Pancreas (tissue), 10 donors: ENCODE results near the gene NKX6-2. TPM values are rescaled to one million over a fixed set of nuclear protein-coding genes. Genes with fewer than 3 reads are reported as not detected.

ENCODE experiments used
- ATAC-seq, 4 donors: fragments of 200-7000 bp; cut with Tn5 transposase; one replicate each; pipeline versions ENCODE4 v1.8.0 to v1.9.1; 2020; ENCODE audit warnings: mild to moderate bottlenecking in 4 of 4, moderate library complexity in 4 of 4
- DNase-seq, 6 donors: peaks; one replicate each; pipeline ENCODE4 v3.0.0-alpha.2; 2020
- FAIRE-seq: peaks from 2 replicates; lab custom pipeline; 2012; peaks lifted over from hg19 to GRCh38; lab: Jason Lieb, UNC
- H3K27ac ChIP-seq, 4 donors: fragments of 200-600 bp; sonication (generic); 1 replicate in 3 of 4; 2 replicates in 1 of 4; pipeline versions ENCODE4 v1.5.0 to v1.8.0; 2020
- H3K27me3 ChIP-seq, 4 donors: fragments of 200-600 bp; one replicate each; pipeline ENCODE4 v1.8.0; 2021
- H3K36me3 ChIP-seq, 3 donors: fragments of 200-600 bp; sonication (generic) in 1 of 3; one replicate each; pipeline versions ENCODE4 v1.5.0 to v1.8.0; 2020 to 2021
- H3K4me1 ChIP-seq, 3 donors: fragments of 200-600 bp; one replicate each; pipeline ENCODE4 v1.8.0; 2021
- H3K4me3 ChIP-seq, 4 donors: fragments of 200-600 bp; sonication (generic) in 2 of 4; one replicate each; pipeline versions ENCODE4 v1.5.0 to v1.8.0; 2020 to 2021
- H3K9me3 ChIP-seq, 4 donors: fragments of 200-600 bp; one replicate each; pipeline ENCODE4 v1.8.0; 2021
- CTCF ChIP-seq, 4 donors: fragments of 200-600 bp; sonication (generic) in 3 of 4; IDR thresholded peaks; one replicate each; pipeline versions ENCODE4 v1.5.0 to v1.8.0; 2021; ENCODE audit warnings: antibody characterized with exemption in 4 of 4
- WGBS, 2 donors: extraction: QIAGEN DNeasy Blood & Tissue Kit; methylation state at CpG; one replicate each; pipeline ENCODE4 v1.1.7; 2013; 5-methylcytosine and 5-hydroxymethylcytosine counted together
- intact Hi-C, 3 donors: fragments of 100-400 bp; cut with DNase I; formaldehyde crosslinking; loops; one replicate each; pipeline versions ENCODE4 v1.11.1 to v1.14.2; 2022
- polyA plus RNA-seq, 2 donors: library from polyadenylated mRNA; stranded (reverse); fragments of 200-250 nt; gene quantifications; one replicate each; pipeline ENCODE4 v1.2.3, GENCODE V29; 2013
- total RNA-seq, 6 donors: library from RNA; stranded (reverse); fragmentation: NEBNext Ultra II Directional in 4 of 6; extraction: Animal tissue kit (Norgen Biotek cat#: 25700) in 4 of 6; gene quantifications; one replicate each; pipeline versions ENCODE4 v1.2.1 to v1.2.4, GENCODE V29; 2021 to 2023
- donor health status: healthy with polysubstance abuse.
- donor health status: DM: no; HTN: no; CAD: no; lungs with moderate emphysema.
- donor health status: DM: no; HTN: no; CAD: no.
- donor health status: control.
- donor health status: control.
- donor health status: Bipolar disorder and iron deficiency.
- donor health status: DM: yes; HTN: yes; CAD: no.
- donor health status: DM: no; HTN: no; CAD: no.
- donor health status: DM: no; HTN: no; CAD: no.
- donor health status: DM: yes; HTN: yes; CAD: no.

NKX6-2 gene
- total and polyA plus RNA-seq, 8 donors: 0.09 to 2.3 (median 0.16) TPM; not detected in 3

- Histone ChIP-seq H3K36me3 (no peaks in the 10 kb centered on the region), H3K9me3 (no peaks in the 10 kb centered on the region), H3K4me3 (no peak overlapping the region), H3K27ac (no peak overlapping the region), H3K27me3 (no peaks in the 10 kb centered on the region), H3K4me1 (no peaks in the 10 kb centered on the region)
- FAIRE-seq (no peak), DNase-seq (peak in 2 of 6 donors; percentile 41 to 47), ATAC-seq (no peak)
- TF ChIP-seq CTCF (IDR thresholded peaks at IDR 0.05): no peak
- intact Hi-C loops: no loop called here
- 77 to 79% methylated on average over 22 to 27 of the region's 27 CpGs for WGBS, 2 donors
Measured at GRCh38 chr10:132807621-132808049, 21.7 kb upstream of the NKX6-2 start.

- ATAC-seq: no peak
Measured at GRCh38 chr10:132806561-132807003, 20.6 kb upstream of the NKX6-2 start.

GRCh38 chr10:132806110-132806509, 20.2 kb upstream of the NKX6-2 start:
- no peak overlapping the region for H3K27ac ChIP-seq
- intact Hi-C loops: no loop called here
- no peaks in the 10 kb centered on the region for H3K36me3 ChIP-seq
- FAIRE-seq (no peak), DNase-seq (peak in 1 of 6 donors; percentile 7), ATAC-seq (no peak)
- H3K27me3 ChIP-seq: no peaks in the 10 kb centered on the region
- no peaks in the 10 kb centered on the region for H3K9me3 ChIP-seq
- H3K4me1 ChIP-seq: no peaks in the 10 kb centered on the region
- no peak overlapping the region for H3K4me3 ChIP-seq
- no peak for TF ChIP-seq CTCF (IDR thresholded peaks at IDR 0.05)
- WGBS, 2 donors: 59 to 64% methylated on average over 7 of the region's 7 CpGs

More at GRCh38 chr10:132806561-132807003, 20.6 kb upstream of the NKX6-2 start:
- 65 to 80% methylated on average over 25 of the region's 25 CpGs for WGBS, 2 donors
- no peak for FAIRE-seq
- TF ChIP-seq CTCF (IDR thresholded peaks at IDR 0.05): no peak
- H3K4me1 ChIP-seq: no peaks in the 10 kb centered on the region
- no peak overlapping the region for H3K27ac ChIP-seq
- no peaks in the 10 kb centered on the region for H3K27me3 ChIP-seq
- intact Hi-C loops: no loop called here
- peak in 2 of 6 donors; percentile 35 to 44 for DNase-seq
- H3K36me3 ChIP-seq: no peaks in the 10 kb centered on the region
- H3K9me3 ChIP-seq: no peaks in the 10 kb centered on the region
- no peak overlapping the region for H3K4me3 ChIP-seq

- DNase-seq: peak in 2 of 6 donors; percentile 41 to 61
- no peak for ATAC-seq
- WGBS, 2 donors: 54 to 67% methylated on average over 19 to 21 of the region's 21 CpGs
- FAIRE-seq: no peak
- Histone ChIP-seq H3K27me3 (no peaks in the 10 kb centered on the region), H3K9me3 (no peaks in the 10 kb centered on the region), H3K36me3 (no peaks in the 10 kb centered on the region), H3K27ac (no peak overlapping the region), H3K4me3 (no peak overlapping the region), H3K4me1 (no peaks in the 10 kb centered on the region)
- intact Hi-C loops: no loop called here
- TF ChIP-seq CTCF (IDR thresholded peaks at IDR 0.05): no peak
Measured at GRCh38 chr10:132805599-132805998, 19.7 kb upstream of the NKX6-2 start.

GRCh38 chr10:132804785-132805426, 19.0 kb upstream of the NKX6-2 start:
- FAIRE-seq: no peak
- intact Hi-C loops: no loop called here

More at GRCh38 chr10:132804785-132805426, 19.0 kb upstream of the NKX6-2 start:
- no peaks in the 10 kb centered on the region for H3K36me3 ChIP-seq
- DNase-seq (peak in 2 of 6 donors; percentile 36 to 39), ATAC-seq (no peak)
- no peak overlapping the region for H3K27ac ChIP-seq
- H3K4me1 ChIP-seq: no peaks in the 10 kb centered on the region
- no peak overlapping the region for H3K4me3 ChIP-seq
- WGBS, 2 donors: 50 to 66% methylated on average over 23 of the region's 23 CpGs
- H3K9me3 ChIP-seq: no peaks in the 10 kb centered on the region
- no peaks in the 10 kb centered on the region for H3K27me3 ChIP-seq
- no peak for TF ChIP-seq CTCF (IDR thresholded peaks at IDR 0.05)
